Astrocyte (in vitro differentiated cells and primary cell): ENCODE data around the gene SLIT3. TPM values are rescaled to one million over a fixed set of nuclear protein-coding genes. Genes with fewer than 3 reads are reported as not detected.

Experiments used
- DNase-seq: peaks from one replicate; pipeline ENCODE4 v3.0.0-alpha.2; 2010; ENCODE audit warnings: low read depth
- FAIRE-seq: peaks from 2 replicates; lab custom pipeline; 2011; peaks lifted over from hg19 to GRCh38; lab: Jason Lieb, UNC
- H2AFZ ChIP-seq: 2 replicates; pipeline ENCODE4 v1.6.0; 2012; ENCODE audit warnings: low read depth, low read length, inconsistent platforms
- H3K27ac ChIP-seq: 2 replicates; pipeline ENCODE4 v1.5.1; 2011; ENCODE audit warnings: low read depth, low read length, inconsistent platforms
- H3K27me3 ChIP-seq: 2 replicates; pipeline ENCODE4 v1.6.0; 2011; ENCODE audit warnings: low read length, inconsistent platforms; ENCODE audit not compliant: insufficient read depth
- H3K36me3 ChIP-seq: 2 replicates; pipeline ENCODE4 v1.5.1; 2011; ENCODE audit warnings: low read length, inconsistent platforms; ENCODE audit not compliant: insufficient read depth
- H3K4me1 ChIP-seq: 2 replicates; pipeline ENCODE4 v1.5.1; 2011; ENCODE audit warnings: low read length, inconsistent platforms; ENCODE audit not compliant: insufficient read depth
- H3K4me2 ChIP-seq: 2 replicates; pipeline ENCODE4 v1.6.0; 2012; ENCODE audit warnings: low read length, inconsistent platforms
- H3K4me3 ChIP-seq: 2 replicates; pipeline ENCODE4 v1.5.1; 2011; ENCODE audit warnings: low read depth, mild to moderate bottlenecking, low read length, inconsistent platforms; ENCODE audit not compliant: insufficient read depth
- H3K79me2 ChIP-seq: 2 replicates; pipeline ENCODE4 v1.6.0; 2012; ENCODE audit warnings: mild to moderate bottlenecking, low read length, inconsistent platforms; ENCODE audit not compliant: insufficient read depth
- H3K9ac ChIP-seq: 2 replicates; pipeline ENCODE4 v1.6.0; 2012; ENCODE audit warnings: mild to moderate bottlenecking, low read length, inconsistent platforms
- H3K9me3 ChIP-seq: 2 replicates; pipeline ENCODE4 v1.5.1; 2012; ENCODE audit warnings: low read depth, mild to moderate bottlenecking, low read length, inconsistent platforms; ENCODE audit not compliant: insufficient read depth
- H4K20me1 ChIP-seq: 2 replicates; pipeline ENCODE4 v1.6.0; 2012; ENCODE audit warnings: low read length, inconsistent platforms; ENCODE audit not compliant: insufficient read depth
- H3K27ac Mint-ChIP-seq: one replicate; pipeline ENCODE4 v1.8.0; 2021; ENCODE audit warnings: mild to moderate bottlenecking, mixed read lengths; ENCODE audit not compliant: unreplicated experiment
- H3K27me3 Mint-ChIP-seq: one replicate; pipeline ENCODE4 v1.8.0; 2021; ENCODE audit warnings: low read depth, mixed read lengths; ENCODE audit not compliant: unreplicated experiment
- H3K36me3 Mint-ChIP-seq: one replicate; pipeline ENCODE4 v1.8.0; 2021; ENCODE audit warnings: low read depth, mixed read lengths; ENCODE audit not compliant: unreplicated experiment
- H3K4me1 Mint-ChIP-seq: one replicate; pipeline ENCODE4 v1.8.0; 2021; ENCODE audit warnings: low read depth, mixed read lengths; ENCODE audit not compliant: unreplicated experiment
- H3K4me3 Mint-ChIP-seq: one replicate; pipeline ENCODE4 v1.8.0; 2021; ENCODE audit warnings: mild to moderate bottlenecking, moderate library complexity, mixed read lengths; ENCODE audit not compliant: unreplicated experiment
- H3K9me3 Mint-ChIP-seq: one replicate; pipeline ENCODE4 v1.8.0; 2021; ENCODE audit warnings: mild to moderate bottlenecking, mixed read lengths; ENCODE audit not compliant: unreplicated experiment
- EZH2 ChIP-seq: IDR thresholded peaks from 2 replicates; pipeline ENCODE4 v1.6.1; 2012; ENCODE audit warnings: mild to moderate bottlenecking, low read length, inconsistent platforms; ENCODE audit not compliant: insufficient read depth
- total RNA-seq: library from RNA; stranded (reverse); gene quantifications from 2 replicates; pipeline ENCODE4 v1.2.1, GENCODE V29; 2021
- TF ChIP-seq, protein P1 (sequence below): IDR thresholded peaks from 2 replicates; pipeline ENCODE4 v1.5.1; 2011; ENCODE audit warnings: low read depth, mild to moderate bottlenecking, inconsistent platforms, low read length, moderate library complexity; ENCODE audit not compliant: insufficient read depth

SLIT3 gene
- total RNA-seq, 1 donor from 2014 or later: 20.7 TPM

DNA sequence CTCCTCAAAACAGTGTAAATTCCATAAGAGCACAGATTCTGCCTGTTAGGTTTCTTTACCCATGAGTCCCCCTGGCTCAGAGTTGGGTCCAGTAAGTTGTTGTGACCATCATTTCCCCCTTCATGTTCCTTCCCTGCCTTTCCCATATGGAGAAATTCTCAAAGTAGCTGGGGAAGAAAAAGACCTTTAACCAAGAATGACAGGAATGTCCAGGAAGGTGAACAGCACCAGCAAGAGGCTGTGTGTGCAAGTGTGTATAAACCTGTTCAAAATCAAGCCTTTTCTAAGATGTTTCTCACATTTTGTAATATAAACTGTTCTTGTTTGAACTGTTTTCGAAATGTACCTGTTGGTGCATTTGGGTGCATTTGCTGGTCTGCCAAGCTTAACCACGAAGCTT lies 238.2 kb downstream of the SLIT3 start:
- Histone ChIP-seq H3K27ac (no peak overlapping the region), H3K4me2 (no peak overlapping the region), H3K27me3 (no peaks in the 10 kb centered on the region), H3K4me1 (no peaks in the 10 kb centered on the region), H3K4me3 (no peak overlapping the region), H3K9me3 (no peaks in the 10 kb centered on the region), H4K20me1 (no peaks in the 10 kb centered on the region), H3K36me3 (no peaks in the 10 kb centered on the region), H2AFZ (no peak overlapping the region), H3K79me2 (no peaks in the 10 kb centered on the region), H3K9ac (no peak overlapping the region)
- Mint-ChIP-seq H3K4me1 (peaks cover 40% of the 10 kb centered on the region), H3K36me3 (peaks cover 4% of the 10 kb centered on the region), H3K27me3 (peaks cover 2% of the 10 kb centered on the region), H3K4me3 (no peak overlapping the region), H3K27ac (no peak overlapping the region), H3K9me3 (peaks cover 3% of the 10 kb centered on the region)
- TF ChIP-seq EZH2: no peak
- TF ChIP-seq, protein P1, sequence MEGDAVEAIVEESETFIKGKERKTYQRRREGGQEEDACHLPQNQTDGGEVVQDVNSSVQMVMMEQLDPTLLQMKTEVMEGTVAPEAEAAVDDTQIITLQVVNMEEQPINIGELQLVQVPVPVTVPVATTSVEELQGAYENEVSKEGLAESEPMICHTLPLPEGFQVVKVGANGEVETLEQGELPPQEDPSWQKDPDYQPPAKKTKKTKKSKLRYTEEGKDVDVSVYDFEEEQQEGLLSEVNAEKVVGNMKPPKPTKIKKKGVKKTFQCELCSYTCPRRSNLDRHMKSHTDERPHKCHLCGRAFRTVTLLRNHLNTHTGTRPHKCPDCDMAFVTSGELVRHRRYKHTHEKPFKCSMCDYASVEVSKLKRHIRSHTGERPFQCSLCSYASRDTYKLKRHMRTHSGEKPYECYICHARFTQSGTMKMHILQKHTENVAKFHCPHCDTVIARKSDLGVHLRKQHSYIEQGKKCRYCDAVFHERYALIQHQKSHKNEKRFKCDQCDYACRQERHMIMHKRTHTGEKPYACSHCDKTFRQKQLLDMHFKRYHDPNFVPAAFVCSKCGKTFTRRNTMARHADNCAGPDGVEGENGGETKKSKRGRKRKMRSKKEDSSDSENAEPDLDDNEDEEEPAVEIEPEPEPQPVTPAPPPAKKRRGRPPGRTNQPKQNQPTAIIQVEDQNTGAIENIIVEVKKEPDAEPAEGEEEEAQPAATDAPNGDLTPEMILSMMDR: no peak
- DNase-seq: no peak
- no peak for FAIRE-seq

DNA sequence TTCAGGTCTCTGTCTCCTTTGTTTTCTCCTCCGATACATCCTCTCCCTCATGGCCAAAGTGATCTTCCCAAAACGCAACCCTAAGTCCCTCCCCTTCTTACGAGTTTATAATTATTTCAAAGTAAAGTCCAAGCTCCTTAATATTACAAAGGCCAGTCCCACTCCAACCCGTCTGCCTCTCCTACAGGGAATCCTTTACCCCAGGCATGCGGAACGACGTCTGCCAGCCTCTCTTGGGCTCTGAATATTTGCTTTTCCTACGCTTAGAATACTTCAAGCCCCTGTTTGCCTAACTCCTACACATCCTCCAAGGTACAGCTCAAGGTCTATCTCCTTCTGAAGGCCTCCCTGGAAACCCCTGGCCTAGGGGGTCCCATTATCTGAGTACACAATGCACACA lies 246.4 kb downstream of the SLIT3 start:
- H3K27ac ChIP-seq: no peak overlapping the region
- no peak overlapping the region for H2AFZ ChIP-seq
- H3K4me3 Mint-ChIP-seq: no peak overlapping the region
- DNase-seq: no peak
- H3K27me3 ChIP-seq: no peaks in the 10 kb centered on the region
- H3K9ac ChIP-seq: no peak overlapping the region
- no peak overlapping the region for H3K4me2 ChIP-seq
- H3K4me1 Mint-ChIP-seq: peaks cover 36% of the 10 kb centered on the region
- H3K4me3 ChIP-seq: no peak overlapping the region
- H3K27ac Mint-ChIP-seq: no peak overlapping the region
- peaks cover 3% of the 10 kb centered on the region for H3K9me3 Mint-ChIP-seq
- H4K20me1 ChIP-seq: no peaks in the 10 kb centered on the region
- H3K36me3 ChIP-seq: no peaks in the 10 kb centered on the region
- no peaks in the 10 kb centered on the region for H3K9me3 ChIP-seq
- FAIRE-seq: no peak
- H3K4me1 ChIP-seq: no peaks in the 10 kb centered on the region
- peaks cover 2% of the 10 kb centered on the region for H3K36me3 Mint-ChIP-seq
- H3K79me2 ChIP-seq: no peaks in the 10 kb centered on the region
- H3K27me3 Mint-ChIP-seq: no peaks in the 10 kb centered on the region
- no peak for TF ChIP-seq EZH2
- TF ChIP-seq, protein P1: no peak

DNA sequence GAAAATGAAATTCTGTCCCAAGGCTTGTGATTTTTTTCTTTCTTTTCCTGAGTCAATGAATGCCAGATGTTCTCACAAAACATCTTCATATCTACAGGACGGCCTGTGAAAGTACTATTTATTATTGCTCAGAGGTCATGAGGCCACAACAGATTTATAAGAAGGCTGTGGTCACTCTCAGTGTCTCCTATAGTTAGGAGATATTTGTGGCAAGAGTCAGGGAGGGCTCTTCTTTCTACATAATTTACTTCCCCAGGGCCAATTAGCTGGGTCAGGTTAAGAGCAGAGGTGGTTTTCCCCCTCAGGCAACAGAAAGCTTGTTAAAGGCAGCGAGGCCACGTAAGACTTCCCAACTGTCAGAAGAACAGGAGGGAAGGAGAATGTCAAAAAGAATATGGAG lies 248.7 kb downstream of the SLIT3 start:
- no peaks in the 10 kb centered on the region for H3K36me3 ChIP-seq
- no peak overlapping the region for H3K27ac ChIP-seq
- H2AFZ ChIP-seq: no peak overlapping the region
- no peaks in the 10 kb centered on the region for H3K9me3 Mint-ChIP-seq
- H3K27me3 Mint-ChIP-seq: no peaks in the 10 kb centered on the region
- no peaks in the 10 kb centered on the region for H3K9me3 ChIP-seq
- H3K27me3 ChIP-seq: no peaks in the 10 kb centered on the region
- no peak overlapping the region for H3K4me2 ChIP-seq
- peaks cover 2% of the 10 kb centered on the region for H3K36me3 Mint-ChIP-seq
- TF ChIP-seq, protein P1: no peak
- no peak for TF ChIP-seq EZH2
- H3K79me2 ChIP-seq: no peaks in the 10 kb centered on the region
- H3K9ac ChIP-seq: no peak overlapping the region
- H3K4me1 Mint-ChIP-seq: peaks cover 42% of the 10 kb centered on the region
- no peak for FAIRE-seq
- no peak overlapping the region for H3K27ac Mint-ChIP-seq
- no peaks in the 10 kb centered on the region for H4K20me1 ChIP-seq
- H3K4me3 ChIP-seq: no peak overlapping the region
- no peak for DNase-seq
- H3K4me1 ChIP-seq: peaks cover 6% of the 10 kb centered on the region
- no peak overlapping the region for H3K4me3 Mint-ChIP-seq
